SK-N-SH (cell line): ENCODE results near the gene STX1B. TPM values are rescaled to one million over a fixed set of nuclear protein-coding genes. Genes with fewer than 3 reads are reported as not detected.

Experiments used
- CTCF ChIA-PET: fragments of 300-600, 350-600 bp; formaldehyde crosslinking; extraction: SDS; loops from one replicate; lab custom pipeline; 2021; lab: Yijun Ruan, JAX
- POLR2A ChIA-PET: fragments of 350-600 bp; sonication (Branson Sonifier 250); formaldehyde crosslinking; extraction: SDS; loops from one replicate; lab custom pipeline; 2020; ENCODE audit warnings: antibody characterized with exemption, inconsistent platforms; lab: Yijun Ruan, JAX
- DNase-seq: peaks from one replicate; pipeline ENCODE4 v3.0.0; 2012
- H2AFZ ChIP-seq: fragments of 200-600 bp; sonication (generic); 2 replicates; pipeline ENCODE4 v1.8.1; 2016; ENCODE audit warnings: antibody characterized with exemption, mild to moderate bottlenecking, low read depth
- H3F3A ChIP-seq: fragments of 200-600 bp; sonication (generic); replicated peaks from 2 replicates; pipeline ENCODE3; 2016; ENCODE audit warnings: antibody characterized with exemption, mild to moderate bottlenecking; ENCODE audit not compliant: insufficient read depth
- H3K27ac ChIP-seq, 2 experiments: fragments of 200-500 bp in 1 of 2; fragments of 200-600 bp in 1 of 2; sonication (Bioruptor generic) in 1 of 2; sonication (generic), shearing (Covaris generic) in 1 of 2; 2 replicates each; pipeline versions ENCODE4 v1.5.1 to v1.6.1; 2014 to 2016; ENCODE audit warnings: low read depth in 2 of 2, inconsistent platforms in 1 of 2, low read length in 1 of 2, mild to moderate bottlenecking in 1 of 2, mixed read lengths in 1 of 2
- H3K27me3 ChIP-seq: fragments of 200-600 bp; sonication (generic), shearing (Covaris generic); 2 replicates; pipeline ENCODE4 v1.6.1; 2016; ENCODE audit warnings: mixed run types; ENCODE audit not compliant: insufficient read depth
- H3K36me3 ChIP-seq, 2 experiments: fragments of 200-500 bp in 1 of 2; fragments of 200-600 bp in 1 of 2; sonication (Bioruptor generic) in 1 of 2; sonication (generic) in 1 of 2; replicated peaks in 1 of 2; 2 replicates each; pipeline versions ENCODE3 to v1.5.1; 2014 to 2016; ENCODE audit warnings: low read length in 1 of 2, mild to moderate bottlenecking in 1 of 2; ENCODE audit not compliant: insufficient read depth in 2 of 2, control insufficient read depth in 1 of 2
- H3K4me1 ChIP-seq, 2 experiments: fragments of 200-500 bp in 1 of 2; fragments of 200-600 bp in 1 of 2; sonication (Bioruptor generic) in 1 of 2; sonication (generic), shearing (Covaris generic) in 1 of 2; 2 replicates each; pipeline versions ENCODE4 v1.5.1 to v1.6.1; 2014 to 2016; ENCODE audit warnings: low read depth in 1 of 2, low read length in 1 of 2, mixed run types in 1 of 2; ENCODE audit not compliant: insufficient read depth in 2 of 2, control insufficient read depth in 1 of 2
- H3K4me2 ChIP-seq: fragments of 200-600 bp; sonication (generic), shearing (Covaris generic); 2 replicates; pipeline ENCODE4 v1.6.1; 2017; ENCODE audit warnings: mixed run types
- H3K4me3 ChIP-seq, 2 experiments: fragments of 200-500 bp in 1 of 2; fragments of 200-600 bp in 1 of 2; sonication (Bioruptor generic) in 1 of 2; sonication (generic), shearing (Covaris generic) in 1 of 2; 2 replicates each; pipeline versions ENCODE4 v1.5.1 to v1.8.1; 2014 to 2016; ENCODE audit warnings: low read depth in 2 of 2, inconsistent platforms in 1 of 2, low read length in 1 of 2, mild to moderate bottlenecking in 1 of 2, mixed read lengths in 1 of 2, moderate library complexity in 1 of 2
- H3K79me2 ChIP-seq: fragments of 200-600 bp; sonication (generic); 2 replicates; pipeline ENCODE4 v1.8.1; 2017; ENCODE audit warnings: mild to moderate bottlenecking; ENCODE audit not compliant: insufficient read depth
- H3K9ac ChIP-seq: fragments of 200-600 bp; sonication (generic); 2 replicates; pipeline ENCODE4 v1.6.1; 2017; ENCODE audit warnings: mixed run types
- H3K9me2 ChIP-seq: fragments of 200-600 bp; sonication (generic); 2 replicates; pipeline ENCODE4 v1.6.1; 2017; ENCODE audit warnings: mixed run types
- H3K9me3 ChIP-seq: fragments of 200-600 bp; sonication (generic); 2 replicates; pipeline ENCODE4 v1.6.1; 2017; ENCODE audit warnings: mixed run types, mild to moderate bottlenecking, moderate library complexity
- H4K20me1 ChIP-seq: fragments of 200-600 bp; sonication (generic); 2 replicates; pipeline ENCODE4 v1.6.1; 2017; ENCODE audit warnings: mild to moderate bottlenecking, mixed run types; ENCODE audit not compliant: insufficient read depth
- CHD2 ChIP-seq: fragments of 150-350 bp; IDR thresholded peaks from 2 replicates; pipeline ENCODE4 v1.6.1; 2018; ENCODE audit warnings: low read length; ENCODE audit not compliant: partially characterized antibody
- EP300 ChIP-seq, 2 experiments: IDR thresholded peaks; 2 replicates each; pipeline versions ENCODE4 v1.4.0 to v1.6.1; 2012; ENCODE audit warnings: borderline replicate concordance in 1 of 2, low read depth in 1 of 2, low read length in 1 of 2
- FOSL2 ChIP-seq: IDR thresholded peaks from 2 replicates; pipeline ENCODE4 v1.4.0; 2012; ENCODE audit warnings: low read depth, mild to moderate bottlenecking, moderate library complexity, borderline replicate concordance
- FOXJ3 ChIP-seq: sonication (generic); formaldehyde crosslinking; IDR thresholded peaks from 2 replicates; pipeline ENCODE4 v1.5.1; 2020; ENCODE audit warnings: mild to moderate bottlenecking, missing genetic modification reagents
- FOXM1 ChIP-seq: IDR thresholded peaks from 2 replicates; pipeline ENCODE4 v1.4.0; 2012; ENCODE audit warnings: low read depth, mild to moderate bottlenecking
- IRF3 ChIP-seq: fragments of 150-350 bp; IDR thresholded peaks from 2 replicates; pipeline ENCODE4 v1.6.1; 2016; ENCODE audit warnings: mild to moderate bottlenecking, low read depth, low read length
- MAX ChIP-seq: IDR thresholded peaks from 2 replicates; pipeline ENCODE4 v1.4.0; 2012; ENCODE audit warnings: low read depth
- MXI1 ChIP-seq: IDR thresholded peaks from 2 replicates; pipeline ENCODE4 v1.6.1; 2012; ENCODE audit warnings: mild to moderate bottlenecking, low read depth, low read length, improper control_type of control experiment
- NRF1 ChIP-seq: IDR thresholded peaks from 2 replicates; pipeline ENCODE4 v1.6.1; 2012; ENCODE audit warnings: low read depth, mild to moderate bottlenecking, low read length
- POLR2AphosphoS5 ChIP-seq: IDR thresholded peaks from 2 replicates; pipeline ENCODE4 v1.6.1; 2012; ENCODE audit warnings: low read depth, low read length
- RAD21 ChIP-seq: IDR thresholded peaks from 2 replicates; pipeline ENCODE4 v1.6.1; 2012; ENCODE audit warnings: mild to moderate bottlenecking, low read length
- RFX5 ChIP-seq: IDR thresholded peaks from 2 replicates; pipeline ENCODE4 v1.6.1; 2012; ENCODE audit warnings: mild to moderate bottlenecking, improper control_type of control experiment, low read length
- RXRA ChIP-seq: IDR thresholded peaks from 2 replicates; pipeline ENCODE4 v1.4.0; 2012; ENCODE audit warnings: low read depth, mild to moderate bottlenecking, borderline replicate concordance
- SIN3A ChIP-seq: IDR thresholded peaks from 2 replicates; pipeline ENCODE4 v1.6.1; 2012; ENCODE audit warnings: low read depth, mild to moderate bottlenecking, low read length, moderate library complexity, borderline replicate concordance
- SMC3 ChIP-seq: IDR thresholded peaks from 2 replicates; pipeline ENCODE4 v1.6.1; 2012; ENCODE audit warnings: low read depth, low read length, improper control_type of control experiment
- TAF1 ChIP-seq: IDR thresholded peaks from 2 replicates; pipeline ENCODE4 v1.6.1; 2012; ENCODE audit warnings: low read depth, mild to moderate bottlenecking, low read length, moderate library complexity, borderline replicate concordance
- TCF12 ChIP-seq: IDR thresholded peaks from 2 replicates; pipeline ENCODE4 v1.4.0; 2012
- USF1 ChIP-seq: IDR thresholded peaks from 2 replicates; pipeline ENCODE4 v1.4.0; 2012; ENCODE audit warnings: low read depth, borderline replicate concordance
- YY1 ChIP-seq: IDR thresholded peaks from 2 replicates; pipeline ENCODE4 v1.4.0; 2012; ENCODE audit warnings: low read depth, mild to moderate bottlenecking
- ZBTB33 ChIP-seq: IDR thresholded peaks from 2 replicates; pipeline ENCODE4 v1.4.0; 2012; ENCODE audit warnings: low read depth, borderline replicate concordance
- WGBS: methylation state at CpG from one replicate; pipeline ENCODE4 v1.1.6; 2017; ENCODE audit warnings: low lambda C conversion rate; 5-methylcytosine and 5-hydroxymethylcytosine counted together
- polyA plus RNA-seq, 3 experiments: library from polyadenylated mRNA; depleted of rRNA; stranded (reverse); fragments of >200 nt; gene quantifications; 2 replicates each; pipeline ENCODE4 v1.2.3, GENCODE V29; 2012

STX1B gene
- polyA plus RNA-seq, 1 of the 3 experiments (the other 2 are of a cell fraction) = 21.2 TPM

DNA sequence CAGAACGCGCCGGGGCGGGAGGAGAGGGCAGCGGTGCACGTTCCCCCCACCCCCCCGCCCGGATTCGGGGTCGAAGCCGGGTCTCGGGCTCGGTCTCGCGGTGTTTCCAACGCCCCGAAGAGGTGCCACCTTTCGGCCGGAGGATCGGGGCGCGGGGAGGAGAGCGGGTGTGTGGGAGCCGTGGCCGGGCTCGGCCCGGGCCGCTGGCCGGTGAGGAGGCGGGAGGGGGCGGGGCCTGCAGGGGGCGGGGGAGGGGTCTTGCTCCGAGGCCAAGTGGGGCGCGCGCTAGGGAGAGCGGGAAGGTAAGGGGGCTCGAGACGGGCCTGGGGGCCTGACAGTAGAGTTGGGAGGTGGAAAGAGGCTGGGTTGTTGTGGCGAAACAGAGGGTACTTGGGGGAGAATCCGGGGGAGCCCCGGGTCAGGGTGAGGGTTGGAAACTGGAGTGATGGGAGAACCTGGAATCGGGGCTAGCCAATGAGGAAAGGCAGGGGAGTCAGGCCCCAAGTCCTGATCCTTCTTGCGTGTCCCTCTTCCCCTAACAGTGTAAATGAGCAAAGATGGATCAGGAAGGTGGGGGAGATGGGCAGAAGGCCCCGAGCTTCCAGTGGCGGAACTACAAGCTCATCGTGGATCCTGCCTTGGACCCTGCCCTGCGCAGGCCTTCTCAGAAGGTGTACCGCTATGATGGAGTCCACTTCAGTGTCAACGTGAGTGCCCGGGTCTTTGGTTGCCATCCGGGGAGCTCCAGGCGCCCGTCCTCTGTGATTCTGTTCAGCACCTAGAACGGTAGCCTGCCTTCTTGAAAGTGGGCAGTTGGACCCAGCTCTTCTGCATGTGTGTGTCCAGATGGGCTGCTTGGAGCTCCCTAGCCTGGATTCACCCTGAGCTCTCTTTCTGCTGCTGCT is 52.0 kb downstream of the STX1B start:
- TF ChIP-seq NRF1 (no peak), FOSL2 (no peak), RFX5 (no peak), MAX (no peak), ZBTB33 (peak; percentile 73; the same call in 1 of the 2 replicates), SMC3 (no peak), EP300 (IDR thresholded peaks at IDR 0.05; ENCODE audit: borderline replicate concordance in 1 of 2, low read depth in 1 of 2, low read length in 1 of 2) (no peak), FOXM1 (no peak), RXRA (no peak), CHD2 (peak; percentile 95)
- peak; percentile 93 for DNase-seq
- H3K9me3 ChIP-seq = no peaks in the 10 kb centered on the region
- no peaks in the 10 kb centered on the region; the same call in 1 of the 2 replicates for H4K20me1 ChIP-seq
- peaks cover 34 to 45% of the 10 kb centered on the region in 2 experiments for H3K36me3 ChIP-seq
- peaks cover 0 to 21% of the 10 kb centered on the region in 2 experiments; a peak in 1 of 4 replicates for H3K4me1 ChIP-seq
- ChIA-PET CTCF (interaction anchor here (1.5 to 2.3 kb wide), 5 partner anchors 8 to 484 kb away, joined by 3 to 10 read pairs (median 6); partner anchors contain the start of genes HSD3B7 and ZNF843), POLR2A (interaction anchor here (0.5 to 1.7 kb wide), 4 partner anchors 9 to 484 kb away, joined by 3 to 6 read pairs (median 4); partner anchors contain the start of genes ORAI3 and ZNF843)
- peak overlapping the region; percentile 68 to 74 for H3K4me3 ChIP-seq
- H3K27me3 ChIP-seq = no peaks in the 10 kb centered on the region
- no peak overlapping the region for H2AFZ ChIP-seq
- peak overlapping the region; percentile 92 for H3K4me2 ChIP-seq
- H3F3A ChIP-seq = peaks cover 29% of the 10 kb centered on the region
- H3K79me2 ChIP-seq = peaks cover 28% of the 10 kb centered on the region
- peak overlapping the region; percentile 38 to 98; a peak in 3 of 4 replicates for H3K27ac ChIP-seq
- H3K9me2 ChIP-seq = no peaks in the 10 kb centered on the region
- peak overlapping the region; percentile 100 for H3K9ac ChIP-seq
- WGBS = 16% methylated on average over 23 of the region's 55 CpGs

DNA sequence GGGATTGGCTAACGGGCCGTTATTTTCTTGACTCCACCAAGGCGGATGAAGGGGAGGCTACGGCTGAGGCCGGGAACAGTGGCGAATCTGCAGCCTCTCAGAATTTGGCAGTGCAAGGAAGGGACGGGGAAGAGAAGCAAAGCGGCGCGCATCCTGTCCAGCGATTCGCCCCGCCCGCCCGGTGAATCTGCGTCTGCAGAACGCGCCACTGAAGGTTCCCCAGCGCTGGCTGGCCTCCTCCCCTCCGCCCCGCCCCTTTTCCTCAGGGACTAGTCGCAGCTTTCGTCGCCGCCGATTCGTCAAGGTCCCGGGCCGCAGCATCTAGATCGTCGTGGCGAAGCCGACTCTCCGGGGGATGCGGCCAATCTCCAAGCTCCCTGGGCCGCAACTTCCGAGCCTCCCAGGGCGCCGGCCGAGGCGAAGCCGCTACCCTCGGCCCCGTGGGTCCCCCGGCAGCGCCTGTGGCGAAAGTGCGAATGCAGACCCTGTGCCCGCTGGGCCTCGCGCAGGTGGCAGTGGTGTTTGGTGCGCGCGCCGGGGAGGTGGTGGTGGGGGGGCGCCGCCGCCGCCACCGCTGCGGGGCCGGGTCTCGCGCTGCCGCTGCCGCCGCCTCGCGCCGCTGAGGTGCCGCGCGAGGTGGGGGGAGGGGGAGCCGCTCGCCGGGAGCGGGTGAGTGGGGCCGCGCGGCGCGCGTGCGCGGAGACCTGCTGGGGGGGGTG is 52.8 kb downstream of the STX1B start, which contains the start of gene SETD1A:
SETD1A (plus strand) TSS at position 299 of the 719 bp plus-strand sequence. CDS start 978 bp downstream, outside the sequence.
- Histone ChIP-seq H3K27ac (peak within 1 kb of the TSS; percentile 98 to 99), H3K4me3 (peak within 1 kb of the TSS; percentile 74 to 99), H3K9ac (peak within 1 kb of the TSS; percentile 100), H4K20me1 (no peaks in the 10 kb centered on the region; the same call in 1 of the 2 replicates), H3K4me2 (peak within 1 kb of the TSS; percentile 93), H3K9me2 (no peaks in the 10 kb centered on the region), H3F3A (peaks cover 37% of the 10 kb centered on the region), H3K4me1 (peaks cover 0 to 25% of the 10 kb centered on the region in 2 experiments; a peak in 1 of 4 replicates), H3K27me3 (no peaks in the 10 kb centered on the region), H2AFZ (peak within 1 kb of the TSS; percentile 99), H3K79me2 (peaks cover 28% of the 10 kb centered on the region), H3K36me3 (peaks cover 27 to 38% of the 10 kb centered on the region in 2 experiments), H3K9me3 (no peaks in the 10 kb centered on the region)
- DNase-seq = peak; percentile 96
- under 1% methylated on average over 28 of the region's 85 CpGs for WGBS
- ChIA-PET POLR2A (interaction anchor here (0.5 to 1.1 kb wide), 5 partner anchors 10 to 485 kb away, joined by 3 to 4 read pairs (median 3); partner anchors contain the start of genes ZNF646, ZNF668 and ZNF843), CTCF (interaction anchor here (2.3 kb wide), 1 partner anchor 9 kb away, joined by 5 read pairs; no protein-coding TSS in a partner anchor)
- TF ChIP-seq IRF3 (no peak), POLR2AphosphoS5 (no peak; the same call in 1 of the 2 replicates), MAX (no peak; the same call in 1 of the 2 replicates), YY1 (no peak), SIN3A (0 out of 2 replicates have a peak, but pooled peaks have one; percentile 35), MXI1 (no peak), FOXJ3 (CRISPR knock-in tag) (no peak), TCF12 (no peak; the same call in 1 of the 2 replicates), TAF1 (peak; percentile 36; the same call in 1 of the 2 replicates), RAD21 (no peak), FOXM1 (no peak), USF1 (no peak)
